GM13976 (cell line): ENCODE measurements around the gene LRFN5.

Experiments used
- DNase-seq: peaks from one replicate; pipeline ENCODE4 v3.0.0; 2012; ENCODE audit warnings: low spot score
- in situ Hi-C: fragments of 300-500 bp; cut with MboI; formaldehyde crosslinking; loops from one replicate; pipeline ENCODE4 v1.12.0; 2022; ENCODE audit warnings: low sequenced_read_pairs, mixed read lengths, inconsistent platforms; ENCODE audit not compliant: unreplicated experiment
- TF ChIP-seq, protein P1 (sequence below): IDR thresholded peaks from 2 replicates; pipeline ENCODE4 v1.5.1; 2012; ENCODE audit warnings: borderline replicate concordance, mild to moderate bottlenecking; ENCODE audit not compliant: insufficient read depth; ENCODE audit errors: extremely low read depth, missing control alignments, control extremely low read depth

The LRFN5 gene

DNA sequence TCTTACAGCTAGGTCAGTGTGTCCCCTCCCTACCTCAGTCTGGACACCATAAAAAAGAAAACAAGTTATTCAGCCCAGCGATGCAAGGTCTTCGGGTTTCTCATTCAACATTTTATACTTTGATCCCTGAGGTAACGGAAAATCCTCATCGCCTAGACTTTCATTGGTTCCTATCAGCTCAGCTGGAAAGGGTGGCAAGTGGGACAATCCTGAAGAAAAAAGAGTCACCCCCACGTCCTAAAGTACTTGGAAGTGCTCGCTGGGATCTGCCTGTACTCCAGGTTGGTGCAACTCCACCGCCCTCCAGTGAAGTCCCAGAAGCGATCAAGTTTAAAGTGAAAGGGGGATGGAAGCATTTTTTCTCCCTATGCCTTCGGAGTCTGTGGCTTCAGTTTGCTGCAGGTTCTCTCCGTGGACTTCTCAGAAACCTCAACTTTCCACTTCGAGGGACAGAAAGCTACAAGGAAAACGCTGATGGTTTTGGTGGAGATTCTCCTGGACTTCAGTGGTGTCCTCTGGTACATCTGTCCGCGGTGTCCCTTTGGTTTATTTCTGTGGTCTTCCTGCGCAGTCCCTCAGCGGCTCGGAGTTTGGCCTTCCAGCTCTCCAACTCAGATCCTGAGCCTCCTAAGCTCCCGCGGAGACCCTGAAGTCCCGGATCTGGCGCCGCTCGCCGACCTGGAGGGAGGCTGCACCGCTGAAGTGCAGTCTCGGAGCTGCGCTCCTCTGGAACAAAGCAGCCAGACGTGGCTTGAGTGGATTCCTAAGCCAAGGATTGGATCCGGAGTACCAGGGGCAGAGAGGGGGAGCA, 1.8 kb upstream of the LRFN5 start:
- TF ChIP-seq, protein P1, sequence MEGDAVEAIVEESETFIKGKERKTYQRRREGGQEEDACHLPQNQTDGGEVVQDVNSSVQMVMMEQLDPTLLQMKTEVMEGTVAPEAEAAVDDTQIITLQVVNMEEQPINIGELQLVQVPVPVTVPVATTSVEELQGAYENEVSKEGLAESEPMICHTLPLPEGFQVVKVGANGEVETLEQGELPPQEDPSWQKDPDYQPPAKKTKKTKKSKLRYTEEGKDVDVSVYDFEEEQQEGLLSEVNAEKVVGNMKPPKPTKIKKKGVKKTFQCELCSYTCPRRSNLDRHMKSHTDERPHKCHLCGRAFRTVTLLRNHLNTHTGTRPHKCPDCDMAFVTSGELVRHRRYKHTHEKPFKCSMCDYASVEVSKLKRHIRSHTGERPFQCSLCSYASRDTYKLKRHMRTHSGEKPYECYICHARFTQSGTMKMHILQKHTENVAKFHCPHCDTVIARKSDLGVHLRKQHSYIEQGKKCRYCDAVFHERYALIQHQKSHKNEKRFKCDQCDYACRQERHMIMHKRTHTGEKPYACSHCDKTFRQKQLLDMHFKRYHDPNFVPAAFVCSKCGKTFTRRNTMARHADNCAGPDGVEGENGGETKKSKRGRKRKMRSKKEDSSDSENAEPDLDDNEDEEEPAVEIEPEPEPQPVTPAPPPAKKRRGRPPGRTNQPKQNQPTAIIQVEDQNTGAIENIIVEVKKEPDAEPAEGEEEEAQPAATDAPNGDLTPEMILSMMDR, result no peak
- no peak for DNase-seq
- in situ Hi-C loops, result loop anchor here (25.0 kb wide), 1 partner anchor 1668 kb away; no protein-coding TSS in a partner anchor

DNA sequence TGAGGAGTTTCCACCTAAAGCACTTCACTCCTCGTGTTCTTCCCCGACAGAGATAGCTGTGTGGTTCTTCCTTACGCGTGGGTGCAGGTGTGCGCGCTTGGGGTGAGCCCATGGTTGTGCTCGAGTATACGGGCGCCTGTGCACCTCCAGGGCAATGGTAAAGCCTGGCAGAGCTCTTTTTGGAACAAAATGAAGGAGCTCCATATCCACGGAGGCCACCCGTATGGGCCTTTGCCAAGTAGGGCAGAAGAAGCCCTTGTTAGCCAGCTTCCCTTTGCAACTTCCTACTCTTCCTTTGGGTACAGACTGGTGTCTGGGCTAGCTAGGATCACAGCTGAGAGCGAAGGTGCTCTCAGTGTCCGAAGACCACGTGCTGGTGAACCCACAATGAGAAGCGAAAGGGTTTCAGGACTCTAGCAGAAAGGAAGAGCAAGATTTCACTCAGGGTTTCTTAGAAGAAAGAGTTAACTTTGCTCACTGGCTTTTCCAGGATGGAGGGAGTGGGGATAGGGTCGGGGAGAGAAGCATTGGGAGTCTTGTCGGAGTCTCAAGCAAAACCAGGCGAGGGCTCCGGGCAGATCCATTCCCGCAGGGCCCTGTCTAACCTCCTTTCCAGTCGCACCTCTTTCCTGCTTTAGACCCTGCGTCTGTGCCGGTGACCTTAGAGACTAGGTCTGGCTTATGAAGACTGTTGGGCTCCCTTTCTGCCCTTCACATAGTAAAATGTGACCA, 960 bp upstream of the LRFN5 start:
- TF ChIP-seq, protein P1, result no peak
- DNase-seq, result no peak
- in situ Hi-C loops, result loop anchor here (25.0 kb wide), 1 partner anchor 1668 kb away; no protein-coding TSS in a partner anchor

DNA sequence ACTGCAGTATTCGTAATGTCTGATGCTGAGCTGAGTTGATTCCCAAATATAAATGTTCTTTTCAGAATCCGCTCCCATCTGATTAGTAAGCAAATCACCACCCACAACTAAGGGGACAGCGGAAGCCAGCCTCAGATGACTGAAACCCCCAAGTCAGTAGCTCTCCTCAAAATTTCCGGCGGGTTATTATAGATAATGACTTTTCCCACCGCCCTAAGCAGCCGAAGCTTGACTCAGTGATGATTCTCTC, 469 bp upstream of the LRFN5 start:
- TF ChIP-seq, protein P1, result no peak
- in situ Hi-C loops, result loop anchor here (25.0 kb wide), 1 partner anchor 1669 kb away; no protein-coding TSS in a partner anchor
- DNase-seq, result peak; percentile 37

DNA sequence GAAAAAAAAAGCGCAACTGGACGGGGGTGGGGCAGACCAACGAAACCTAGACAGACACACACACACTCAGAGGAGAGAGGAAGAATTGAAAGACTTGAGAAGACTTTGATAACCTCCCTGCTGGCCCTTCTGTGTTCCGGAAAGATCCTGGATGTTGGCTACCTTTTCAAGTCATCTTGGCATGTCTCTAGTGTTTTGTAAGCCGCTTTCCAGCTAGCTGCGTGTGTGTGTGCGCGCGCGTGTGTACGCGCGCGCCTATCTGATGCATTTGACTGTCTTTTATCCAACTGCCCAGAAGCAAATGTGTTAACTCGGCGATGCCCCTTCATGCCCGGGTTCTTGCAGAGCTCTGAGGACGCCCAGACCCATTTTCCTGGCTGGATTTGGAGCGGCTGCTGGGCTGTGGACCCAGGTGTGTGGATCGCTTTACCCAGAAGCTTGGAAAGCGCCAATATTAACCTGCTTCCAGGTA, 664 bp downstream of the LRFN5 start:
- DNase-seq, result peak; percentile 27
- in situ Hi-C loops, result loop anchor here (25.0 kb wide), 1 partner anchor 1670 kb away; no protein-coding TSS in a partner anchor
- TF ChIP-seq, protein P1, result no peak

DNA sequence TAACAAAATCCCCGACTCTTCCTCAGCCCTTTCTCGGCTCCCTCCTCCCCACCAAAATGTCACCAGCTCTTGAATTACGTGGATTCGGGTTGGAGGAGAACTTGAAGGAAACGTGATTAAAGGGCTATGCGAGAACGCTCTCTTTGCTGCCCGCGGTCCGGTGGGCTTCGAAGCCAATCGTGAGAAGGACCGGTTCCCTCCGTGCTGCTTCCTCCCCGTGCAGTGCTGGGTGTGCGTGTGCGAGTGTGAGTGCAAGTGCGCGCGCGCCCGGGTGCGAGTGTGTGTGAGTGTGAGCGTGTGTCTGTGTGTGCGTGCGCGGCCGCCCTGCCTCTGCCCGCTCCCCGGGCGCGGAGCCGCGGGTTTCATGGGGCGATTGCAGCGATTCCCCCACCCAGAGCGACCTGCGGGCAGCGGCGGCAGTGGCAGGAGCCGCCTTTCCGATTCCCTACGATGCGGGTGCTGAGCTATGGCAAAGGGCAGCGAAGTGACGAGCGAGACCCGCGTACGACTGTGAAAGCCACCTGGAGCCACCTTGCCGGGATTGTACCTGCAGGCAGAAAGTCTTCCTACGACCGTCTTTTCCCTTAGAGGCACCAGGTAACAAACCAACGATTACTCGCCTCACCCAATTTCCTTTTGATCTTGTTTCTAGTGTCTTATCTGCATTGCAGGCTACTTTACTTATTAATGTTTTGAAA, 1.4 kb downstream of the LRFN5 start:
- TF ChIP-seq, protein P1, result no peak
- in situ Hi-C loops, result loop anchor here (25.0 kb wide), 1 partner anchor 1671 kb away; no protein-coding TSS in a partner anchor
- DNase-seq, result no peak
